Esophagus squamous epithelium (tissue), 4 donors: ENCODE results near the gene ACSL3.
"Not testable (repeated sequence)": the region's sequence is repeated elsewhere in the genome, so short reads cannot be mapped to it uniquely, and the experiment has no call there.

Source experiments
- POLR2A ChIP-seq, 4 donors: fragments of 450-650 bp; IDR thresholded peaks; one replicate each; pipeline ENCODE4 v1.6.1; 2017; ENCODE audit warnings: antibody characterized with exemption in 4 of 4, mild to moderate bottlenecking in 4 of 4, moderate library complexity in 3 of 4
- TF ChIP-seq, protein P1 (sequence below), 6 experiments: fragments of 450-650 bp in 4 of 6; fragments of 200-600 bp in 2 of 6; sonication (generic) in 2 of 6; IDR thresholded peaks; one replicate each; pipeline ENCODE4 v1.5.1; 2016 to 2019; ENCODE audit warnings: antibody characterized with exemption in 6 of 6, mild to moderate bottlenecking in 4 of 6, moderate library complexity in 4 of 6

- TF ChIP-seq, protein P1, sequence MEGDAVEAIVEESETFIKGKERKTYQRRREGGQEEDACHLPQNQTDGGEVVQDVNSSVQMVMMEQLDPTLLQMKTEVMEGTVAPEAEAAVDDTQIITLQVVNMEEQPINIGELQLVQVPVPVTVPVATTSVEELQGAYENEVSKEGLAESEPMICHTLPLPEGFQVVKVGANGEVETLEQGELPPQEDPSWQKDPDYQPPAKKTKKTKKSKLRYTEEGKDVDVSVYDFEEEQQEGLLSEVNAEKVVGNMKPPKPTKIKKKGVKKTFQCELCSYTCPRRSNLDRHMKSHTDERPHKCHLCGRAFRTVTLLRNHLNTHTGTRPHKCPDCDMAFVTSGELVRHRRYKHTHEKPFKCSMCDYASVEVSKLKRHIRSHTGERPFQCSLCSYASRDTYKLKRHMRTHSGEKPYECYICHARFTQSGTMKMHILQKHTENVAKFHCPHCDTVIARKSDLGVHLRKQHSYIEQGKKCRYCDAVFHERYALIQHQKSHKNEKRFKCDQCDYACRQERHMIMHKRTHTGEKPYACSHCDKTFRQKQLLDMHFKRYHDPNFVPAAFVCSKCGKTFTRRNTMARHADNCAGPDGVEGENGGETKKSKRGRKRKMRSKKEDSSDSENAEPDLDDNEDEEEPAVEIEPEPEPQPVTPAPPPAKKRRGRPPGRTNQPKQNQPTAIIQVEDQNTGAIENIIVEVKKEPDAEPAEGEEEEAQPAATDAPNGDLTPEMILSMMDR (IDR thresholded peaks at IDR 0.05) = not testable (repeated sequence)
- TF ChIP-seq POLR2A (IDR thresholded peaks at IDR 0.05) = not testable (repeated sequence)
Measured at GRCh38 chr2:222868560-222869251, 7.9 kb downstream of the ACSL3 start.
